GM06990 (cell line): Measurements from ENCODE around the gene SIPA1.

Experiments
- DNase-seq: peaks from one replicate; pipeline ENCODE4 v3.0.0-alpha.2; 2011; ENCODE audit not compliant: insufficient read length; ENCODE audit errors: extremely low read depth
- H3K27me3 ChIP-seq: replicated peaks from 2 replicates; pipeline ENCODE4 v1.6.0; 2011; ENCODE audit warnings: low read length; ENCODE audit not compliant: control insufficient read depth, insufficient read depth
- H3K36me3 ChIP-seq: 2 replicates; pipeline ENCODE4 v1.5.1; 2011; ENCODE audit warnings: low read length; ENCODE audit not compliant: control insufficient read depth, insufficient read depth
- H3K4me3 ChIP-seq: replicated peaks from 2 replicates; pipeline ENCODE4 v1.5.1; 2011; ENCODE audit warnings: low read depth, mild to moderate bottlenecking, control low read depth, low read length
- CTCF ChIP-seq: IDR thresholded peaks from 2 replicates; pipeline ENCODE4 v1.5.1; 2011; ENCODE audit warnings: low read length, control low read depth, mild to moderate bottlenecking, inconsistent platforms; ENCODE audit not compliant: insufficient read depth, poor library complexity, severe bottlenecking

Gene SIPA1

GRCh38 chr11:65661599-65662246, 23.8 kb downstream of the SIPA1 start:
- peak; percentile 13 for DNase-seq
- H3K4me3 ChIP-seq, result peak overlapping the region; percentile 74
- H3K36me3 ChIP-seq, result peaks cover 34% of the 10 kb centered on the region
- TF ChIP-seq CTCF, result no peak
- H3K27me3 ChIP-seq, result no peaks in the 10 kb centered on the region

- DNase-seq, result no peak
- Histone ChIP-seq H3K36me3 (peaks cover 30% of the 10 kb centered on the region), H3K4me3 (peak overlapping the region; percentile 74), H3K27me3 (no peaks in the 10 kb centered on the region)
- no peak for TF ChIP-seq CTCF
These were observed 24.4 kb downstream of the SIPA1 start for GRCh38 chr11:65662247-65662798.

DNA sequence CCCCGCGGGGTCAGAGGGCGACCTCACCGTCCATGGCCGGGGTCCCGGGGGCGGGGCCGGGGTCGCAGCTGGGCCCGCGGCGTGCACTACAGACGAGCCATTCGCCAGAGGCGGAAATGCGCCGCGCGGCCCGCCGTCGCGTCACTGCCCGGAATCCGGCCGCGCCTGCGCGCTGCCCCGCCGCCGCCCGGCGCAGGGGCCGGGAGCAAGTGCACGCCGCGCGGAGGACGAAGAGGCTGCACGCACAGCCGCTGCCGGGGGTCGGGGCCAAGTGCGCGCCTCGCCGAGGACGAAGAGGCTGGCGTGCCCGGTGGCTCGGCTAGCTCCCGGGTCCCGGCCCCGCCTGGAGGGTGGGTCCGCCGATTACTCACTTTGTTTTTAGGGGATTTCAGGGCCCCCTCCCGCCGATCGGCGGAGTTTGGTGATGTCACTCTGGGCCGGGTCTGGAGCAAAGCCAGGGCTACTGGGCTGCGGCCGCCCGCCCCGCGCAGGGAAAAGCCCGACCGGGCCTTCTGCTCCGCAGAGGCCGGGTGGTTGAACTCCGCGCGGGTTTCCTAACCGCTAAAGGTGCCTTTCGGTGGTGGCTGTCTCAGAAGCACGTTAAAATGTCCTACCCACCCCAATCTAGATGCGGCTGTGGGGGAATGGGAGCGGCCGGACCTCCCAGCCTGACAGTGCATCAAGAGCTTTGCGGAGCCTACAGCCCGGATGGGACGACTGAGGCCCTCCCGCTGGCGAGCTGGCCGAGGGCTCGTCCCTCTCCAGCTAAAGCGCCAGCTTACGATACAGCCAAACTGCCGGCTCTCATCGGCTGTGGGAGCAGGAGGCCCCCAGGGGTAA, 25.1 kb downstream of the SIPA1 start, which contains the start of gene RELA:
Gene RELA (minus strand): TSS at position 118 of the 840 bp plus-strand sequence. CDS start 84 bp downstream, at position 34.
- no peak for TF ChIP-seq CTCF
- Histone ChIP-seq H3K4me3 (peak within 1 kb of the TSS; percentile 74), H3K36me3 (peaks cover 24% of the 10 kb centered on the region), H3K27me3 (no peaks in the 10 kb centered on the region)
- DNase-seq, result peak; percentile 95

DNA sequence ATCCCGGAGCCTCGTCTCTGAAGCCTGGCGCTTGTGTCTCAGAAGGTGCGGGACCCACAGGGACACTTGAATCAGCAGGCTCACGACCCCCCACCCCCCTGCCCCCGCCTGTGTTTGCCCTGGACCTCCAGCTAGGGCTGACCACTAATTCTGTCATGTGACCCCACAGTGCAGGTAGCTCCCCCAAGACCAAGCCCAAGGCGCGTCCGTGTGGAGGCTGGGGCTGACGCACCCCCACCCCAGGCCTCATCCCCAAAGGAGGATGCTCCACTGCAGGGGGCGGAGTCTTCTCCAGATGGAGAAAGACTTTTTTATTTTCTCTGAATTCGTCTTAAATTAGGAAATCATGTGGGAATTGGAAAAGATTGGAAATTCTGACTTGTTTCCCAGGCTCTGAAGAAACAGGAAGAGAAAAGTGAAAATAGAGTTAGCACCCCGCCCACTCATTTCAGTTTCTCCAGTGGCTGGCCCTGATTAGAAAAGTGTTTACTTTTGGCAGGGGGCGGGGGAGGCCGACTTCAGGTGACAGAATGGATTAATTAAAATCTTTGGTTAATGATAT, 25.8 kb downstream of the SIPA1 start:
- no peak for DNase-seq
- Histone ChIP-seq H3K4me3 (peak overlapping the region; percentile 74), H3K36me3 (peaks cover 17% of the 10 kb centered on the region), H3K27me3 (no peaks in the 10 kb centered on the region)
- TF ChIP-seq CTCF, result no peak

DNA sequence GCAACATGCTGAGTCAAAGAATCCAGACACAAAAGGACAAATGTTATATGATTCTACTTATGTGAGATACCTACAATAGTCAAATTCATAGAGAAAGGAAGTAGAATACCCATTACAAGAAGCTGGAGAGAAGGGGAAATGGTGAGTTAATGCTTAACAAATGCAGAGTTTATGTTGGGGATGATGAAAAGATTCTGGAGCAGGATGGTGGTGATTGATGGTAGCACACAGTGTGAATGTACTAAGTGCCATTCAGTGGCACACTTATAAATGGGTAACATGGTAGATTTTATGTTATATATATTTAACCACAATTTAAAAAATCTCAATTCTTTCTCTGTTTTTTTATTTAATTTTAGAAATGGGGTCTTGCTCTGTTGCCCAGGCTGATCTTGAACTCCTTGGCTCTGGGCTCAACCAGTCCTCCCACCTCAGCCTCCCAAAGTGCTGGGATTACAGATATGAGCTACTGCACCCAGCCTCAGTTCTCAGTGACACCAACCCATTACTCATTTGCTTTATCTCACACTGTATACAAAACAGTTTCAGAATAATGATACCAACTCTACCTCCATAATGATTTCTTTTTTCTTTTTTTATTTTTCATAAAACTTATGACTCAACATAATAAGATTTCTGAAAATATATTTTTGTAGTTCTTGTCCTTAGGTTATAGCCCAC, 34.4 kb downstream of the SIPA1 start:
- no peak for TF ChIP-seq CTCF
- DNase-seq, result no peak
- Histone ChIP-seq H3K36me3 (no peaks in the 10 kb centered on the region), H3K27me3 (no peaks in the 10 kb centered on the region), H3K4me3 (no peak overlapping the region)
